K562 (cell line): ENCODE results near the gene UBE2C. TPM values are rescaled to one million over a fixed set of nuclear protein-coding genes. Genes with fewer than 3 reads are reported as not detected.

Experiments
- ATF7 ChIP-seq: fragments of 450-650 bp; IDR thresholded peaks from 2 replicates; pipeline ENCODE4 v1.7.1; 2014; ENCODE audit warnings: mild to moderate bottlenecking, moderate library complexity
- CHD1 ChIP-seq: fragments of 200-600 bp; sonication (generic); IDR thresholded peaks from one replicate; pipeline ENCODE4 v1.6.1; 2012; ENCODE audit warnings: mild to moderate bottlenecking, moderate library complexity, low read length, inconsistent platforms
- EGR1 ChIP-seq: fragments of 450-650 bp; conservative IDR thresholded peaks from 2 replicates; pipeline ENCODE4 v1.6.1; 2017; ENCODE audit warnings: mild to moderate bottlenecking
- FOXK1 ChIP-seq: sonication (generic); formaldehyde crosslinking; IDR thresholded peaks from 2 replicates; pipeline ENCODE4 v1.8.0; 2022; ENCODE audit warnings: missing genetic modification reagents, mild to moderate bottlenecking, borderline replicate concordance
- GTF2F1 ChIP-seq: IDR thresholded peaks from 2 replicates; pipeline ENCODE4 v1.6.1; 2011; ENCODE audit warnings: low read depth, low read length, improper control_type of control experiment
- JUND ChIP-seq, 2 experiments: IDR thresholded peaks; 2 replicates in 1 of 2; 3 replicates in 1 of 2; pipeline ENCODE4 v1.6.1; 2011; ENCODE audit warnings: borderline replicate concordance in 2 of 2, low read depth in 2 of 2, low read length in 2 of 2, improper control_type of control experiment in 1 of 2, missing biosample characterization in 1 of 2, missing genetic modification characterization in 1 of 2, missing genetic modification reagents in 1 of 2
- KLF6 ChIP-seq: fragments of 250-450 bp; sonication (Bioruptor Pico); IDR thresholded peaks from 2 replicates; pipeline ENCODE4 v1.4.0; 2020; ENCODE audit warnings: mild to moderate bottlenecking, moderate library complexity, borderline replicate concordance
- MTA3 ChIP-seq: fragments of 450-650 bp; formaldehyde crosslinking; IDR thresholded peaks from 2 replicates; pipeline ENCODE4 v1.6.1; 2017; ENCODE audit warnings: mild to moderate bottlenecking, borderline replicate concordance
- MYBL2 ChIP-seq, 2 experiments: fragments of 450-650 bp in 1 of 2; sonication (generic) in 1 of 2; formaldehyde crosslinking in 1 of 2; IDR thresholded peaks; 2 replicates each; pipeline versions ENCODE4 v1.6.1 to v1.8.1; 2017 to 2022; ENCODE audit warnings: borderline replicate concordance in 1 of 2, inconsistent platforms in 1 of 2, low read depth in 1 of 2, mild to moderate bottlenecking in 1 of 2, missing genetic modification reagents in 1 of 2, moderate library complexity in 1 of 2
- MYC ChIP-seq, 2 experiments: fragments of 250-450 bp in 1 of 2; sonication (Bioruptor Pico) in 1 of 2; IDR thresholded peaks; 2 replicates each; pipeline versions ENCODE4 v1.5.1 to v1.6.1; 2012 to 2021; ENCODE audit warnings: low read depth in 2 of 2, borderline replicate concordance in 1 of 2, improper control_type of control experiment in 1 of 2, low read length in 1 of 2, mild to moderate bottlenecking in 1 of 2, moderate library complexity in 1 of 2
- RBM34 ChIP-seq: fragments of 200-400 bp; formaldehyde crosslinking; IDR thresholded peaks from 2 replicates; pipeline ENCODE4 v1.6.1; 2018; ENCODE audit warnings: low read length, borderline replicate concordance; ENCODE audit not compliant: insufficient read depth
- SAP30 ChIP-seq: fragments of 200-600 bp; sonication (generic); IDR thresholded peaks from 2 replicates; pipeline ENCODE4 v1.6.1; 2012; ENCODE audit warnings: borderline replicate concordance, low read depth, mild to moderate bottlenecking, moderate library complexity, low read length, control low read depth, inconsistent platforms; ENCODE audit not compliant: insufficient read depth, poor library complexity, severe bottlenecking
- TCF3 ChIP-seq: sonication (generic); formaldehyde crosslinking; IDR thresholded peaks from 2 replicates; pipeline ENCODE4 v1.4.0; 2020; ENCODE audit warnings: mild to moderate bottlenecking, missing genetic modification reagents
- polyA plus RNA-seq, 8 experiments: library from polyadenylated mRNA; depleted of rRNA in 4 of 8; stranded (reverse) in 5 of 8; unstranded in 3 of 8; fragments of >200 nt; fragmentation: Nextera tagmentation in 2 of 8; fragmentation: Illumina TruSeq in 1 of 8; extraction: Ambion mirVana in 2 of 8; extraction: Trizol in 1 of 8; gene quantifications; 2 replicates each; pipeline versions ENCODE4 v1.2.1 to v1.2.3, GENCODE V29; 2011 to 2014; ENCODE audit warnings: inconsistent platforms in 1 of 8, missing spikeins in 1 of 8
- total RNA-seq, 7 experiments: library from RNA; depleted of rRNA in 6 of 7; stranded (reverse); fragments of >200 nt in 6 of 7; fragmentation: Illumina TruSeq in 2 of 7; extraction: Trizol in 2 of 7; gene quantifications; 2 replicates each; pipeline versions ENCODE4 v1.2.1 to v1.2.3, GENCODE V29; 2011 to 2021; ENCODE audit warnings: low replicate concordance in 1 of 7
- TF ChIP-seq, protein P1 (sequence below): fragments of 450-650 bp; IDR thresholded peaks from 2 replicates; pipeline ENCODE4 v1.6.1; 2016; ENCODE audit warnings: mild to moderate bottlenecking
- TF ChIP-seq, protein P2 (sequence below): IDR thresholded peaks from 2 replicates; pipeline ENCODE4 v1.6.1; 2012; ENCODE audit warnings: low read depth, low read length, improper control_type of control experiment, borderline replicate concordance
- TF ChIP-seq, protein P3 (sequence below): fragments of 450-650 bp; formaldehyde crosslinking; conservative IDR thresholded peaks from 2 replicates; pipeline ENCODE4 v1.4.0; 2022; ENCODE audit warnings: mild to moderate bottlenecking, missing genetic modification characterization

The UBE2C gene
- total and polyA plus RNA-seq, 9 of the 15 experiments (the other 6 are each of a cell fraction or from before 2014, with no cell fraction given) = 0.51 to 1.6 (median 0.69) TPM

DNA sequence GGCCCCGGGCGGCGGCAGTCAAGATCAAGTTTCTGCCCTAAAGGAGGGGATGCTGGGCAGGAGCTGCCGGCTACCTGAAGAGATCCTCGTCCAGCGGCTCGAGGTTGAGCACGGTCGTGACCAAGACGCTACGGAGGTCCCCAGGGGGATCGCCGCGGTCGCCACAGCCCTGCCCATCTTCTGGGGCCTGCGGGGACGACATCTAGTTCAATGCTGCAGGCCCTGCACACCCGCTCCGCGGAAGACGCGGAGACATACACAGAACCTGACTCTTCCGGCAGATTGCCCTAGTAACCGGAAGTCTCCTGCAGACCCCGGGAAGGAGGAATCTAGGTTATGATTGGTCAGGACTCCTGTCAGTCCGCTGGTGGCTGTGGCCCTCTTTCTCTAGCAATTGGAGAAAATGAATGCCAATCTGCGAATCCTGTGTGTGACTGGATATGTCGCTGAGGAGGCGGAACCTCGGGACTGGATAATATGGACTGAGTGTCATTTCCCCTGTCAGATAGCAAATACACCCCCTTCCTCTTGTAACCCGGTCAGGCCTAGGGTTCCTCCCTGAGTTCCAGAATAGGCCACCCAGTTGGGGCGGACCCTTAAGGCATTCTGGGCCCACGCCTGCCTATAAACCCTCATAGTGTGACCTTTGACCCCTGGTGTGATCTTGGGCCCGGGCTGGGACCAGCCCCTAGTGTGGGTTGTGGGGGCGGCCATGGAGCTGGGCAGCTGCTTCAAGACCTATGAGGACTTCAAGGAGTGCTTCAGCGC lies 44.9 kb downstream of the UBE2C start, which contains the start of the genes ACOT8 and ZSWIM3 (continued):
- TF ChIP-seq, protein P1, sequence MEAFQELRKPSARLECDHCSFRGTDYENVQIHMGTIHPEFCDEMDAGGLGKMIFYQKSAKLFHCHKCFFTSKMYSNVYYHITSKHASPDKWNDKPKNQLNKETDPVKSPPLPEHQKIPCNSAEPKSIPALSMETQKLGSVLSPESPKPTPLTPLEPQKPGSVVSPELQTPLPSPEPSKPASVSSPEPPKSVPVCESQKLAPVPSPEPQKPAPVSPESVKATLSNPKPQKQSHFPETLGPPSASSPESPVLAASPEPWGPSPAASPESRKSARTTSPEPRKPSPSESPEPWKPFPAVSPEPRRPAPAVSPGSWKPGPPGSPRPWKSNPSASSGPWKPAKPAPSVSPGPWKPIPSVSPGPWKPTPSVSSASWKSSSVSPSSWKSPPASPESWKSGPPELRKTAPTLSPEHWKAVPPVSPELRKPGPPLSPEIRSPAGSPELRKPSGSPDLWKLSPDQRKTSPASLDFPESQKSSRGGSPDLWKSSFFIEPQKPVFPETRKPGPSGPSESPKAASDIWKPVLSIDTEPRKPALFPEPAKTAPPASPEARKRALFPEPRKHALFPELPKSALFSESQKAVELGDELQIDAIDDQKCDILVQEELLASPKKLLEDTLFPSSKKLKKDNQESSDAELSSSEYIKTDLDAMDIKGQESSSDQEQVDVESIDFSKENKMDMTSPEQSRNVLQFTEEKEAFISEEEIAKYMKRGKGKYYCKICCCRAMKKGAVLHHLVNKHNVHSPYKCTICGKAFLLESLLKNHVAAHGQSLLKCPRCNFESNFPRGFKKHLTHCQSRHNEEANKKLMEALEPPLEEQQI = no peak
- TF ChIP-seq SAP30 (peak; percentile 88), EGR1 (peak; percentile 83), MYBL2 (IDR thresholded peaks at IDR 0.05; ENCODE audit: low read depth) (no peak), MYBL2 (CRISPR knock-in tag; IDR thresholded peaks at IDR 0.05; ENCODE audit: borderline replicate concordance) (no peak), TCF3 (CRISPR knock-in tag) (no peak), MTA3 (peak; percentile 88; the same call in 1 of the 2 replicates), ATF7 (peak; percentile 88), KLF6 (no peak), FOXK1 (no peak), JUND (IDR thresholded peaks at IDR 0.05; ENCODE audit: borderline replicate concordance, low read depth, low read length) (peak; percentile 36; the same call in 1 of the 2 replicates), JUND (tag; IDR thresholded peaks at IDR 0.05; ENCODE audit: borderline replicate concordance, low read depth, low read length) (no peak), CHD1 (peak; percentile 81), MYC (IDR thresholded peaks at IDR 0.05; ENCODE audit: low read depth, low read length) (peak; percentile 38; the same call in 1 of the 2 replicates), MYC (CRISPR knock-in tag; IDR thresholded peaks at IDR 0.05; ENCODE audit: borderline replicate concordance, low read depth) (0 out of 2 replicates have a peak, but pooled peaks have one; percentile 37), GTF2F1 (no peak), RBM34 (no peak)
- TF ChIP-seq, protein P2, sequence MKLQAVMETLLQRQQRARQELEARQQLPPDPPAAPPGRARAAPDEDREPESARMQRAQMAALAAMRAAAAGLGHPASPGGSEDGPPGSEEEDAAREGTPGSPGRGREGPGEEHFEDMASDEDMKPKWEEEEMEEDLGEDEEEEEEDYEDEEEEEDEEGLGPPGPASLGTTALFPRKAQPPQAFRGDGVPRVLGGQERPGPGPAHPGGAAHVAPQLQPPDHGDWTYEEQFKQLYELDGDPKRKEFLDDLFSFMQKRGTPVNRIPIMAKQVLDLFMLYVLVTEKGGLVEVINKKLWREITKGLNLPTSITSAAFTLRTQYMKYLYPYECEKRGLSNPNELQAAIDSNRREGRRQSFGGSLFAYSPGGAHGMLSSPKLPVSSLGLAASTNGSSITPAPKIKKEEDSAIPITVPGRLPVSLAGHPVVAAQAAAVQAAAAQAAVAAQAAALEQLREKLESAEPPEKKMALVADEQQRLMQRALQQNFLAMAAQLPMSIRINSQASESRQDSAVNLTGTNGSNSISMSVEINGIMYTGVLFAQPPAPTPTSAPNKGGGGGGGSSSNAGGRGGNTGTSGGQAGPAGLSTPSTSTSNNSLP = peak; percentile 99
- TF ChIP-seq, protein P3, sequence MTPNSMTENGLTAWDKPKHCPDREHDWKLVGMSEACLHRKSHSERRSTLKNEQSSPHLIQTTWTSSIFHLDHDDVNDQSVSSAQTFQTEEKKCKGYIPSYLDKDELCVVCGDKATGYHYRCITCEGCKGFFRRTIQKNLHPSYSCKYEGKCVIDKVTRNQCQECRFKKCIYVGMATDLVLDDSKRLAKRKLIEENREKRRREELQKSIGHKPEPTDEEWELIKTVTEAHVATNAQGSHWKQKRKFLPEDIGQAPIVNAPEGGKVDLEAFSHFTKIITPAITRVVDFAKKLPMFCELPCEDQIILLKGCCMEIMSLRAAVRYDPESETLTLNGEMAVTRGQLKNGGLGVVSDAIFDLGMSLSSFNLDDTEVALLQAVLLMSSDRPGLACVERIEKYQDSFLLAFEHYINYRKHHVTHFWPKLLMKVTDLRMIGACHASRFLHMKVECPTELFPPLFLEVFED (CRISPR knock-in tag) = 0 out of 2 replicates have a peak, but pooled peaks have one; percentile 19
